Measurements from ENCODE around the gene MYLK2.
"Not testable (repeated sequence)": the region's sequence is repeated elsewhere in the genome, so short reads cannot be mapped to it uniquely, and the experiment has no call there.

Gene MYLK2

GRCh38 chr20:31815408-31816188 lies 3.6 kb upstream of the MYLK2 start:
- peak; percentile 67 for DNase-seq (ENCODE audit: low spot score)

- DNase-seq (ENCODE audit: low spot score): no peak
Measured at GRCh38 chr20:31816221-31816620, 2.9 kb upstream of the MYLK2 start.

- no peak for DNase-seq (ENCODE audit: low spot score)
Measured at GRCh38 chr20:31817461-31817860, 1.7 kb upstream of the MYLK2 start.

GRCh38 chr20:31818376-31818908 lies 714 bp upstream of the MYLK2 start:
- no peak for DNase-seq (ENCODE audit: low spot score)

GRCh38 chr20:31820228-31820627 lies 1.1 kb downstream of the MYLK2 start:
- no peak for DNase-seq (ENCODE audit: low spot score)

- DNase-seq (ENCODE audit: low spot score): no peak
Measured at GRCh38 chr20:31821427-31821826, 2.3 kb downstream of the MYLK2 start.

GRCh38 chr20:31822421-31823330 lies 3.5 kb downstream of the MYLK2 start:
- peak; percentile 94 for DNase-seq (ENCODE audit: low spot score)

GRCh38 chr20:31823360-31824124 lies 4.4 kb downstream of the MYLK2 start:
- no peak for DNase-seq (ENCODE audit: low spot score)

GRCh38 chr20:31824125-31824485 lies 4.9 kb downstream of the MYLK2 start:
- no peak for DNase-seq (ENCODE audit: low spot score)

GRCh38 chr20:31824554-31825313 lies 5.6 kb downstream of the MYLK2 start:
- no peak for DNase-seq (ENCODE audit: low spot score)

- DNase-seq (ENCODE audit: low spot score): no peak
Measured at GRCh38 chr20:31826074-31826473, 6.9 kb downstream of the MYLK2 start.

- DNase-seq (ENCODE audit: low spot score): no peak
Measured at GRCh38 chr20:31827059-31827458, 7.9 kb downstream of the MYLK2 start.

GRCh38 chr20:31828016-31828415 lies 8.9 kb downstream of the MYLK2 start:
- not testable (repeated sequence) for DNase-seq (ENCODE audit: low spot score)

GRCh38 chr20:31829731-31830130 lies 10.6 kb downstream of the MYLK2 start:
- no peak for DNase-seq (ENCODE audit: low spot score)

GRCh38 chr20:31830406-31830981 lies 11.3 kb downstream of the MYLK2 start:
- DNase-seq (ENCODE audit: low spot score): no peak

- no peak for DNase-seq (ENCODE audit: low spot score)
Measured at GRCh38 chr20:31831211-31831610, 12.1 kb downstream of the MYLK2 start.

GRCh38 chr20:31831771-31832306 lies 12.7 kb downstream of the MYLK2 start:
- no peak for DNase-seq (ENCODE audit: low spot score)

- DNase-seq (ENCODE audit: low spot score): peak; percentile 70
Measured at GRCh38 chr20:31833130-31833930, 14.2 kb downstream of the MYLK2 start.

- no peak for DNase-seq (ENCODE audit: low spot score)
Measured at GRCh38 chr20:31833931-31834521, 14.9 kb downstream of the MYLK2 start.

Data from AG20443 (cell line).